ENCODE results near the gene KANK3. TPM values are rescaled to one million over a fixed set of nuclear protein-coding genes. Genes with fewer than 3 reads are reported as not detected.
"Not testable (repeated sequence)": the region's sequence is repeated elsewhere in the genome, so short reads cannot be mapped to it uniquely, and the experiment has no call there.

KANK3 gene
- total RNA-seq, 2 experiments from 2014 or later = 7.4 to 8.7 TPM

- Mint-ChIP-seq H3K9me3 (no peaks in the 10 kb centered on the region), H3K36me3 (ENCODE audit: low read depth) (peaks cover 25% of the 10 kb centered on the region), H3K4me1 (peaks cover 39% of the 10 kb centered on the region), H3K27me3 (no peaks in the 10 kb centered on the region), H3K27ac (peak overlapping the region; percentile 76), H3K4me3 (peak overlapping the region; percentile 90)
- CTCF ChIA-PET = no interaction called here
- POLR2A ChIA-PET = interaction anchor here (0.7 to 3.9 kb wide), 4 partner anchors 12 to 302 kb away, joined by 3 to 18 read pairs (median 4); partner anchors contain the start of genes NDUFA7 and RPS28
- no peak for DNase-seq
These were observed 36.6 kb downstream of the KANK3 start for GRCh38 chr19:8306235-8307054.

GRCh38 chr19:8305798-8306197 is 37.3 kb downstream of the KANK3 start:
- peaks cover 21% of the 10 kb centered on the region for H3K36me3 Mint-ChIP-seq (ENCODE audit: low read depth)
- peaks cover 39% of the 10 kb centered on the region for H3K4me1 Mint-ChIP-seq
- H3K27ac Mint-ChIP-seq = peak overlapping the region; percentile 76
- no peaks in the 10 kb centered on the region for H3K9me3 Mint-ChIP-seq
- CTCF ChIA-PET = no interaction called here
- H3K4me3 Mint-ChIP-seq = no peak overlapping the region
- H3K27me3 Mint-ChIP-seq = no peaks in the 10 kb centered on the region
- POLR2A ChIA-PET = interaction anchor here (0.7 to 3.9 kb wide), 4 partner anchors 13 to 301 kb away, joined by 3 to 18 read pairs (median 4); partner anchors contain the start of genes NDUFA7 and RPS28
- no peak for DNase-seq

DNA sequence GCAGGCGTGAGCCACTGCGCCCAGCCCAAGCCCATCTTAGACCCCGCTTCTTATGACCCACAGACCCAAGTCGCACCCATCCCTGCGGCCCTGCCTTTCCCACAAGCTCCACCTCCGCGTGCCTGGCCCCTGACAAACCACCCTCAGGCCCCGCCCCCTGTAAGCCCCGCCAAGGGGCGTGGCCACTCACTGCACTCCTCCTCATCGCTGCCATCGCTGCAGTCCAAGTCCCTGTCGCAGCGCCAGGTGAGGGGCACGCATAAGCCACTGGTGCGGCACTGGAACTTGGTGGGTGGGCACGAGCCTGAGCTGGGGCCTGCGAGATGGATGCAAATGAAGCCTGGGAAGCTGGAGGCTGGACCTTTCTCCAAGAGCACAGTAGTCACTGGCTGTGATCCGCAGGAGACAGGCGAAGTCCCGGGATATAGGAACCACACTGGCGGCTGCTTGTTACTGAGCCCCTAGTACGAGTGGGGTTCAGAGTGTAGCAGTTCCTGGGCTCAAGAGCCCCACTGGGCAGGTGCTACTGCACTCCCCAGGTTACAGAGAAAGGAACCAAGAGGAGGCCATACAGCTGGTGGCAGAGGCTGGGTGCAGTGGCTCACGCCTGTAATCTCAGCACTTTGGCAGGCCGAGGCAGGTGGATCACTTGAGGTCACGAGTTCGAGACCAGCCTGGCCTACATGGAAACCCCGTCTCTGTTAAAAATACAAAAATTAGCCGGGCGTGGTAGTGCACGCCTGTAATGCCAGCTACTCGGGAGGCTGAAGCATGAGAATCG is 38.0 kb downstream of the KANK3 start:
- Mint-ChIP-seq H3K4me1 (peaks cover 39% of the 10 kb centered on the region), H3K27me3 (no peaks in the 10 kb centered on the region), H3K9me3 (no peaks in the 10 kb centered on the region), H3K36me3 (ENCODE audit: low read depth) (peaks cover 21% of the 10 kb centered on the region), H3K4me3 (no peak overlapping the region), H3K27ac (no peak overlapping the region)
- ChIA-PET POLR2A (interaction anchor here (1.0 to 3.9 kb wide), 2 partner anchors 16 to 19 kb away, joined by 3 to 18 read pairs; partner anchors contain the start of genes NDUFA7 and RPS28), CTCF (no interaction called here)
- DNase-seq = peak; percentile 30

- ChIA-PET CTCF (no interaction called here), POLR2A (interaction anchor here (0.7 kb wide), 1 partner anchor 1077 kb away, joined by 3 read pairs; no protein-coding TSS in a partner anchor)
- Mint-ChIP-seq H3K36me3 (ENCODE audit: low read depth) (peaks cover 14% of the 10 kb centered on the region), H3K4me3 (no peak overlapping the region), H3K27me3 (no peaks in the 10 kb centered on the region), H3K27ac (no peak overlapping the region), H3K4me1 (peaks cover 23% of the 10 kb centered on the region), H3K9me3 (no peaks in the 10 kb centered on the region)
- DNase-seq = peak; percentile 8
These were observed 40.3 kb downstream of the KANK3 start for GRCh38 chr19:8302734-8303133.

DNA sequence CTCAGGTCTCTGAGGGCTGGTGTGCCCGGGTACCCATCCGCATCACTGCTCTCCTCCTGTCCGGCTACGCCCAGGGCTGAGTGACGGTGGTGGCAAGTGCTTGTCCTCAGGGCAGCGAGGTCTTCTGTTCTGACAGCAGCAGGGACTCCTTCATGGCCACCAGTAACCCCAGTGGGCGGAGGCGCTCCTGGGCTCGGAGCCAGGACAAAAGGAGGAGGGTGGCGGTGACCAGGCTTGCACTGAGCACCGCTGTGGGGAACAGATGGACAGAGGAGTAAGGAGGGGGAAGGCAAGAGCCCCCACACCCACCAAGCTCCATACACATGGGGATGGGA is 40.7 kb downstream of the KANK3 start:
- ChIA-PET POLR2A (no interaction called here), CTCF (no interaction called here)
- Mint-ChIP-seq H3K4me3 (no peak overlapping the region), H3K9me3 (no peaks in the 10 kb centered on the region), H3K36me3 (ENCODE audit: low read depth) (peaks cover 10% of the 10 kb centered on the region), H3K4me1 (peaks cover 19% of the 10 kb centered on the region), H3K27ac (no peak overlapping the region), H3K27me3 (no peaks in the 10 kb centered on the region)
- peak; percentile 11 for DNase-seq

GRCh38 chr19:8291337-8291736 is 51.7 kb downstream of the KANK3 start:
- H3K27ac Mint-ChIP-seq; H3K9me3 Mint-ChIP-seq; DNase-seq; H3K4me1 Mint-ChIP-seq; POLR2A ChIA-PET; CTCF ChIA-PET; H3K36me3 Mint-ChIP-seq (ENCODE audit: low read depth); H3K4me3 Mint-ChIP-seq; H3K27me3 Mint-ChIP-seq: not testable (repeated sequence)

GRCh38 chr19:8276508-8276907 is 66.6 kb downstream of the KANK3 start:
- H3K27ac Mint-ChIP-seq; CTCF ChIA-PET; H3K27me3 Mint-ChIP-seq; H3K4me1 Mint-ChIP-seq; POLR2A ChIA-PET; H3K4me3 Mint-ChIP-seq; H3K9me3 Mint-ChIP-seq; DNase-seq; H3K36me3 Mint-ChIP-seq (ENCODE audit: low read depth): not testable (repeated sequence)

Other genes starting within 250 kb of the KANK3 start
- not detected for gene FBN3, start 193.7 kb downstream of the KANK3 start, total RNA-seq
- gene CERS4, start 133.9 kb downstream of the KANK3 start, total RNA-seq = 10 to 100 TPM; 23.2 TPM
- gene CD320, start 34.9 kb downstream of the KANK3 start, total RNA-seq = 10 to 100 TPM; 37.7 to 40.4 TPM
- 10 to 100 TPM; 67.1 to 67.3 TPM for gene NDUFA7, start 21.9 kb downstream of the KANK3 start, total RNA-seq
- gene RPS28, start 21.8 kb downstream of the KANK3 start, total RNA-seq = 1,000 to 10,000 TPM; 1,605 to 1,659 TPM
- gene ANGPTL4, start 20.9 kb upstream of the KANK3 start, total RNA-seq = 1 to 10 TPM; 1.2 to 1.4 TPM
- 10 to 100 TPM; 90.9 to 93.7 TPM for gene RAB11B, start 47.1 kb upstream of the KANK3 start, total RNA-seq
- gene MARCHF2, start 70.0 kb upstream of the KANK3 start, total RNA-seq = 10 to 100 TPM; 20.6 to 20.8 TPM
- 100 to 1,000 TPM; 205 to 211 TPM for gene HNRNPM, start 101.7 kb upstream of the KANK3 start, total RNA-seq
- under 1 TPM; 0.58 to 0.63 TPM for gene PRAM1, start 159.4 kb upstream of the KANK3 start, total RNA-seq
- gene ZNF414, start 170.9 kb upstream of the KANK3 start, total RNA-seq = 10 to 100 TPM; 29.7 to 33.3 TPM
- 100 to 1,000 TPM; 420 TPM for gene MYO1F, start 234.2 kb upstream of the KANK3 start, total RNA-seq

Measured in activated CD4-positive, alpha-beta memory T cell treated with anti-CD3 and anti-CD28 coated beads, Interleukin-2, amount 10 ng/mL, durations not matched to agents 7 days and 5 days (primary cell).